Coronary artery (tissue), 2 donors: ENCODE measurements around the gene BBS9.

Experiments
- DNase-seq: peaks from one replicate; pipeline ENCODE4 v3.0.0-alpha.2; 2017; ENCODE audit warnings: low spot score
- H3K27ac ChIP-seq, 2 donors: fragments of 200-600 bp; sonication (generic); one replicate each; pipeline ENCODE4 v1.5.1; 2016 to 2019
- H3K4me3 ChIP-seq: fragments of 200-600 bp; sonication (generic); 2 replicates; pipeline ENCODE4 v1.5.1; 2016; ENCODE audit warnings: mild to moderate bottlenecking, moderate library complexity
- TF ChIP-seq, protein P1 (sequence below): fragments of 200-600 bp; sonication (generic); IDR thresholded peaks from one replicate; pipeline ENCODE4 v1.5.1; 2019; ENCODE audit warnings: antibody characterized with exemption

BBS9 gene

DNA sequence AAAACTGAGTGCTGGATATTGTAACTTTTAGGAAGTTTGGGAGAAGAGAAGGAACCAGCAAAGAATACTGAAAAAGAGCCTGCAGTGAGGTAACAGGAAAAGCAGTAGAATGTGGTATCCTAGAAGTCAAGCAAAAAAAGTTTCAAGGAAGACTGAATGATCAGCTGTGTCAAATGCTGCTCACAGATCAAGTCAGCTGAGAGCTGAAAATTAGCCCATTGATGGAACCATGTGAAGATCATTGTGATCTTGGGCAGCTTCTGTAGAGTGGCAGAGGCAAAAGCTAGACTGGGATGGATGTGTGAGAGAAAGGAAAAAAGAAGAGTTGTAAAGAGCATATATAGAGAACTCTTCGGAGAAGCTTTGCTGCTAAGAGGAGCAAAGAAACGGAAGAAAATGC lies 460.5 kb downstream of the BBS9 start:
- H3K27ac ChIP-seq = no peak overlapping the region
- DNase-seq = no peak
- TF ChIP-seq, protein P1, sequence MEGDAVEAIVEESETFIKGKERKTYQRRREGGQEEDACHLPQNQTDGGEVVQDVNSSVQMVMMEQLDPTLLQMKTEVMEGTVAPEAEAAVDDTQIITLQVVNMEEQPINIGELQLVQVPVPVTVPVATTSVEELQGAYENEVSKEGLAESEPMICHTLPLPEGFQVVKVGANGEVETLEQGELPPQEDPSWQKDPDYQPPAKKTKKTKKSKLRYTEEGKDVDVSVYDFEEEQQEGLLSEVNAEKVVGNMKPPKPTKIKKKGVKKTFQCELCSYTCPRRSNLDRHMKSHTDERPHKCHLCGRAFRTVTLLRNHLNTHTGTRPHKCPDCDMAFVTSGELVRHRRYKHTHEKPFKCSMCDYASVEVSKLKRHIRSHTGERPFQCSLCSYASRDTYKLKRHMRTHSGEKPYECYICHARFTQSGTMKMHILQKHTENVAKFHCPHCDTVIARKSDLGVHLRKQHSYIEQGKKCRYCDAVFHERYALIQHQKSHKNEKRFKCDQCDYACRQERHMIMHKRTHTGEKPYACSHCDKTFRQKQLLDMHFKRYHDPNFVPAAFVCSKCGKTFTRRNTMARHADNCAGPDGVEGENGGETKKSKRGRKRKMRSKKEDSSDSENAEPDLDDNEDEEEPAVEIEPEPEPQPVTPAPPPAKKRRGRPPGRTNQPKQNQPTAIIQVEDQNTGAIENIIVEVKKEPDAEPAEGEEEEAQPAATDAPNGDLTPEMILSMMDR = no peak
- no peak overlapping the region for H3K4me3 ChIP-seq

DNA sequence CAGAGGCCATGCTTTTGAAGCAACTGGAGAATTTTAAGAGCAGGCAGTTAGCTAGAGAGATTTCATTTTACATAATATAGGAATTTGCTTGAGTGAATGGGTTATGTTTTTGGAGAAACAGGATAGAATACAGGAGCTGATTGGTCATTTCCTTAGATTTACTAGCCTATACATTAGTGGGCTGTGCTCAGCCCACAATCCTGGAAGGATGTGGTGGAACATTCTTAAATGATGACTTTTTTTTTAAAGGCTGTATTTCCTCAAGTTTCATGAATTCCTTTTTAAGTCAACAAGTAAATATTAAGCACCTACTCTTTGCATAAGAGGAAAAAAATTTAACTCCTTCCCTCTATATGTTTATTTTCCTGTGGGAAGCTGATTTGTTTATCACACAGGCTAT lies 461.6 kb downstream of the BBS9 start:
- DNase-seq = no peak
- TF ChIP-seq, protein P1 = no peak
- no peak overlapping the region for H3K27ac ChIP-seq
- no peak overlapping the region for H3K4me3 ChIP-seq

DNA sequence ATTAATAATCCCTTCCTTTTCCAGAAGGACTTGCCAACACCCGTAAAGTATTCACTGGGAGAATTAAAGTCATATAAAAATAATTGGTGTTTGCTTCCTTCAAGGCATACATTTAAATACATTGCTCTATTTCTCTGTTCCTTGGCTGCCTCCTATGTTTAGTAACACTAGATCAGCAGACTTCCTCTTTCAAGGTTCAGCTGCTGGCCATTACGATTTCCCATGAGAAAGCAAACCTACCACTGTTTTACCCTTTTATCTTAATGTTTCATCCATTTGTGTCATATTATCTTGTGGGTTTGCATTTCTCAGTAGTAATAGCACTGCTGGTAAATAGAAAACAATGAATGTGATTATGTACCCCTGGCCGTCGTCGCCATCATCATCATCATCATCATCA lies 462.1 kb downstream of the BBS9 start:
- TF ChIP-seq, protein P1 = no peak
- H3K4me3 ChIP-seq = no peak overlapping the region
- DNase-seq = no peak
- no peak overlapping the region for H3K27ac ChIP-seq

DNA sequence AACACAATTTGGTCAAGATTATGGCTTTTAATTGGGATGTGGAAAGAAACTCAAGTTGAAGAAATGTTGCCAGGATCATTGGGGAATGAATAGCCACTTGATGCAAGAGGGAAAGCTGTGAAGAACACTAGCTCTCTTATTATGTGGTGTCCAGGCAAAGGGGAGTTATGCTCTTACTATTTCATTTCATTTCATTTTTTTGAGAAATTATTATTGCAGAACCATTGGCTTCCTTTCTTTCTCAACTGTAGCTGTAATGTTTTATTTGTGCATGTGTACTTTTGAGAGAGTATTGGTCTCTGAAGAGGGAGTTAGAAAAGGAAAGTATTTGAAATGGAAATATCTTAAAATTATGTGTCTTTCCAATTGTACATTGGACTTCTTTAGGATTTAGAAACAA lies 463.4 kb downstream of the BBS9 start:
- no peak for DNase-seq
- Histone ChIP-seq H3K4me3 (no peak overlapping the region), H3K27ac (no peak overlapping the region)
- TF ChIP-seq, protein P1 = no peak

DNA sequence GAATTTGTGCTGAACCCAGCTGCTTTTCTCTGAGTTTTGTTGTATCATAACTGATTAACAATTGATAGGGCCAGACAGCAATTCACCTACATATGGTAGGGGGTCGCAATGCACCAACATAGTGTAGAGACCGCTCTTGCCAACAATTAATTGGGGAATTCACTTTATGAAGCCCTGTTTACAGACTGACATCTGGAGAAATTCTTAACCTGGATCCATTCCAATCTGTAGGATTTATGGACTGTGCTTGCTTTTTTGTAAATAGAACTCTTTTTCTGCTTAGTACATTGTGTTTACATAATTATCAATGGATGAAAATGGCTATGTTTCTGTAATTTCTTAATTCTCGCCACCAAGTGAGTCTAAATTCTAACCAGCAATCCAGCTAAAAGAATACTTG lies 464.2 kb downstream of the BBS9 start:
- no peak overlapping the region for H3K27ac ChIP-seq
- no peak for DNase-seq

DNA sequence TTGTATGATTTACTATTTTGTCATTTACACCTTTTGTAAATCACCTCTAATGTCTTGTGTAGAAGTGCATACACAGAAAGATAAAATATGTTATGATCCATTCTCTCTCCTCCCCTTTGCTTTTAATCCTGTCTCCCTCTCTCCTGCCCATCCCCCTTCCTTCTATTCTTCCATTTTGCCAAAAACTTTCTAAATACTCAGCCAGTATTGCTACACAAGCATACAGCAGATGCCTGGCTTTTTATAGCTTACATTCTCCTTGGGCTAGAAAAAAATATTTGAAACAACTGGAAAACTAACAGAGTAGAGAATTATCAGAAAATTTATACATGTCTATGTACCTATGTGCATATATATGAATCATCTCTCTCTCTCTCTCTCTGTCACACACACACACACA lies 467.3 kb downstream of the BBS9 start:
- Histone ChIP-seq H3K4me3 (no peak overlapping the region), H3K27ac (no peak overlapping the region)
- TF ChIP-seq, protein P1 = no peak
- no peak for DNase-seq

More for the DNA sequence above, 464.2 kb downstream of the BBS9 start:
- no peak overlapping the region for H3K4me3 ChIP-seq
- TF ChIP-seq, protein P1 = no peak

DNA sequence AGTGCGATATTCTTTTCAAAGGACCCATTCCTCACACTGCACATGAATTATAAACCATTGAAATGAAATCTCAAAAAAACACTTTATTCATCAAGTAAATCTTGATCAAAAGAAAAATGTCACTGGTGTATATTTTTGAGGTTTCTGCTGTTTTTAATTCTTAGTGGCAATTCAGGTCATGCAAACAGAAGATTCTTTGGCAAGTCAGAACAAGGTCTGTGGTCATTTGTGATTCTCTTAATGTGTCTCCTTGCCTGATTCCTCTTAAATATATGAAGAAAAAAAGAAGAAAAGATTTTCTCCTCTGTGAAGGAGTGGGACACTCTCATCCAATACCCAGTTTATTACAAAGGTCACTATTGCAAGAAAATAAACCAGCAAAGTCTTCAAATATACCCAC lies 467.8 kb downstream of the BBS9 start:
- no peak for DNase-seq
- no peak overlapping the region for H3K4me3 ChIP-seq
- no peak overlapping the region for H3K27ac ChIP-seq
- TF ChIP-seq, protein P1 = no peak
